Activated T-cell treated with anti-CD3 and anti-CD28 coated beads, Interleukin-2, amount 50 U/mL, for 4 hours (primary cell): ENCODE results near the gene FRMD5. TPM values are rescaled to one million over a fixed set of nuclear protein-coding genes. Genes with fewer than 3 reads are reported as not detected.

Experiments
- ATAC-seq, 2 donors: fragments of 200-7000 bp; cut with Tn5 transposase; one replicate each; pipeline ENCODE4 v1.10.0; 2021
- DNase-seq: peaks from one replicate; pipeline ENCODE4 v3.0.0-alpha.2; 2020
- H3K27me3 Mint-ChIP-seq: one replicate; pipeline ENCODE4 v1.8.0; 2021; ENCODE audit warnings: low read depth, mixed read lengths
- H3K36me3 Mint-ChIP-seq: one replicate; pipeline ENCODE4 v1.8.0; 2022; ENCODE audit warnings: mixed read lengths; ENCODE audit not compliant: insufficient read depth
- H3K4me1 Mint-ChIP-seq: one replicate; pipeline ENCODE4 v1.8.0; 2021; ENCODE audit warnings: low read depth, mixed read lengths
- H3K4me3 Mint-ChIP-seq: one replicate; pipeline ENCODE4 v1.8.0; 2021; ENCODE audit warnings: mild to moderate bottlenecking, moderate library complexity, mixed read lengths
- H3K9me3 Mint-ChIP-seq: one replicate; pipeline ENCODE4 v1.8.0; 2021; ENCODE audit warnings: mixed read lengths
- total RNA-seq, 3 donors: library from RNA; stranded (reverse); gene quantifications; one replicate each; pipeline ENCODE4 v1.2.1, GENCODE V29; 2021

The FRMD5 gene
- total RNA-seq, 3 donors from 2014 or later, result 0.13 TPM; not detected in 1

DNA sequence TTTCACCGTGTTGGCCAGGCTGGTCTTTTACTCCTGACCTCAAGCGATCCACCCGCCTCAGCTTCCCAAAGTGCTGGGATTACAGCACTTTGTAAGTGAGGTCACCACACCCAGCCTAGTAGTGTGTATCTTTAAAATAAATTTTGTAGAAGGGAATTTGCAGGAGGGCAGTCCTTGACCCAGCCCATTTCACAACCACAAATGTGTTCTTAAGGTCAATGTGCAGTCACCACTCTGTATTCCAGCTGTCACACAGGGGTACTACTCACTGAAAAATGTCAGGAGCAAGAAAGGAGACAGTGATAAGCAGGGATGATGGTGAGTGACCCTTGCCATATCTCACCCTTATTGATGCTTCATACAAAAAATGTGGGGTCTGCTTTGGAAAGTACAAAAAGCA is 98.5 kb downstream of the FRMD5 start:
- ATAC-seq, result no peak
- no peak overlapping the region for H3K4me3 Mint-ChIP-seq
- no peaks in the 10 kb centered on the region for H3K4me1 Mint-ChIP-seq
- H3K36me3 Mint-ChIP-seq, result no peaks in the 10 kb centered on the region
- no peaks in the 10 kb centered on the region for H3K9me3 Mint-ChIP-seq
- DNase-seq, result no peak
- H3K27me3 Mint-ChIP-seq, result peaks cover 16% of the 10 kb centered on the region

DNA sequence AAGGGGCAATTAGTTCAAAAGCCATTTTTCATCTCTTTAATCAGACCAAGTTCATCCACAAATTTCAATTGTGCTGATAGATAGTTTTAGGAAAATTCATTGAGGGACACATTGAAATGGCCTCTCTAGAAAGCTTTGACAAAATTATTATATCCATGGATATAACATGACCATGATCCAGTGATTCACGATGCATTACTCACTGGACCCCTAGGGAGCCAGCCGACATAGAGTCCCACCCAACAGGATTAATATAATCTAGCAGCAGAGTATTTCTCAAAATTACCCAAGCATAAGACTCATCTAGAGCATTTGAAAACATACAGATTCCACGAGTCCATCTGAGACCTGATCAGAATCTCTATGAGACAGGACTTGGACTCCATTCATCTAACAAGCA is 100.3 kb downstream of the FRMD5 start:
- Mint-ChIP-seq H3K36me3 (no peaks in the 10 kb centered on the region), H3K4me1 (no peaks in the 10 kb centered on the region), H3K4me3 (no peak overlapping the region), H3K9me3 (no peaks in the 10 kb centered on the region), H3K27me3 (peaks cover 16% of the 10 kb centered on the region)
- ATAC-seq, result no peak
- DNase-seq, result no peak

DNA sequence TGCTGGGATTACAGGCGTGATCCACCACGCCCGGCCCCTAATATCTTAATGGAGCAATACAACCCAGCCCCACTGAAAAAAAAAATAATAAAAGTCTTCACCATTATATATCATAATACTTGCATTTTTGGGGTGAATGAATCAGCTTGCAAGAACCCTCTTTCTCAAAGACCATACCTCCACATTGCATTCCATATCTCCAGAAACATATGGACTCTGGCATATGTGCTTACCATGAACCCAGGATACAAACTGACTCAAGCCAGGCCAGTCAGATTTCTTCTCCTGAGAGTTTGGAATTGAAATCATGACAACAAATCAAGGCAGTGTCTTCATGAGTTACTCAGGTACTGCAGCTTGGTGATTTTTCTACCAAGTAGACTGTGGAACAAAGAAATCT is 101.2 kb downstream of the FRMD5 start:
- Mint-ChIP-seq H3K4me3 (no peak overlapping the region), H3K4me1 (no peaks in the 10 kb centered on the region), H3K9me3 (no peaks in the 10 kb centered on the region), H3K27me3 (peaks cover 16% of the 10 kb centered on the region), H3K36me3 (no peaks in the 10 kb centered on the region)
- ATAC-seq (no peak), DNase-seq (no peak)

DNA sequence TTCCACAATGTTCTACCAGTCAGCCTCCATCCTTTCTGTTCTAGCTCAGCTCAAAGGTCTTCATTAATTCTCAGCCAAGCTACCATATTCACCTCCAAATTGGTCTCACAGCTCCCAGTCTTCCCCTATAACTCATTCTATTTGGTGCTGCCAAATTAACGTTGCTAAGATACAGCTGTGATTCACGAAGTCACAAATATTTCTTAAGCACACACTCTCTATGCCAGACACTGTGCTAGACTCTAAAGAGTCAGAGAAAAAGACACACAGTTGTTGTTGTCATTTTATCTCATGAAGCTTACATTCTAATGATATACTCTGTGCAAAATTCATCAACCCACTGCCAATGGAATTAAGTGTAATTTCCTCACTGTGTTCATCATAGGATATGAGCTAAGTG is 102.8 kb downstream of the FRMD5 start:
- no peaks in the 10 kb centered on the region for H3K9me3 Mint-ChIP-seq
- peaks cover 16% of the 10 kb centered on the region for H3K27me3 Mint-ChIP-seq
- H3K36me3 Mint-ChIP-seq, result no peaks in the 10 kb centered on the region
- H3K4me3 Mint-ChIP-seq, result no peak overlapping the region
- DNase-seq (no peak), ATAC-seq (no peak)
- H3K4me1 Mint-ChIP-seq, result no peaks in the 10 kb centered on the region

DNA sequence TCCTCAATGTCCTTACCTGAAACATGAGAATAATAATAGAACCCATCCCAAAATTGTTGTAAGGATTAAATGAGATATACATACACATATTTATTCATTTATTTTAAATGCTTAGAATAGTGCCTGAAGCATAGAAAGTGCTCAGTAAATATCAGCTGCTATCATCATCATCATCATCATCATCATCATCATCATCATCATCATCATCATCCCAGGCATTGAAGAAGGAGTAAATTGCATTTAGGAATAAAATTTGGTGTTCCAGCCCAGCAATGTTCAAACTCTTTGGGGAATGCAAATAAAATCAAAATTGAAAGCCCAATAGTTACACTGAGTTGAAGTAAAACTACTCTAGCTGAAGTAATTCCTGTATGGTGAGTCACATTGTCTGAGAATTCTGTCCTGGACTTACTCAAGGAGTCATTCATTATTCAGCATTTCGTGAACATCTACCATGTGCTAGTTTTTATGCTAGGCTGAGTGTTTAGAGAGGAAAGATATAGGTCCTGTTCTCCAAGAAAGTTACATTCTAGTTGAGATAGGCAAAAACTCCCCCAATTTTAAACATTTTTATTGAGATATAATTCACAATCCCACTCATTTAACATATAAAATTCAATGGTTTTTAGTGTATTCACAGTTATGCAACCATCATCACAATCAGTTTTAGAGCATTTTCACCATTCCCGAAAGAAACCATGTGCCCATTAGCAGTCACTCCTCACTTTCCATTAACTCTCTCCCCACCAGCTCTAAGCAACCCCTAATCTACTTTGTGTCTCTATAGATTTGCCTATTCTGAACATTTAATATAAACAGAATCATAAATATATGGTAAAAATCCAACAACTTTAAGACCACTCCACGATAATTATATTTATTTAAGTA is 107.2 kb downstream of the FRMD5 start:
- DNase-seq, result no peak
- Mint-ChIP-seq H3K36me3 (no peaks in the 10 kb centered on the region), H3K4me3 (no peak overlapping the region), H3K9me3 (no peaks in the 10 kb centered on the region), H3K4me1 (no peaks in the 10 kb centered on the region), H3K27me3 (peaks cover 4% of the 10 kb centered on the region)
- ATAC-seq, result no peak

DNA sequence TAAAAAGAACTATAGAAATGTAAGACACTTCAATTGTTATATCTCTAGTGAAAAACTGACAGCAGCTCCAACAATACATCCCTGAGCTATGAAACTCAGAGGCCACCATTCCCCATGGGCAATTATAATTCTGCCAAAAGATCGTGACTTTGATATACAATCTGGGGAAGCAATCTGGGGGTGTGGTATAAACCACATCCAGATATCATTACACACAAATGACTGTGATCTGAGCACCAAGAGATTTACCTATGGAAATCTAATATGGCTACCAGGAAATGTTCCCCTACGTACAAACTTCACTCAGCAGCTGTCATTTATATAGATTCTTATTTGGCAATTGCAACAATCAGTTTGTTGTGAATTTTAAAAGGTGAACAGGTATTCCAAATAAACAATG is 110.3 kb downstream of the FRMD5 start:
- ATAC-seq (no peak), DNase-seq (no peak)
- Mint-ChIP-seq H3K9me3 (no peaks in the 10 kb centered on the region), H3K36me3 (no peaks in the 10 kb centered on the region), H3K4me1 (no peaks in the 10 kb centered on the region), H3K4me3 (no peak overlapping the region), H3K27me3 (peaks cover 13% of the 10 kb centered on the region)

DNA sequence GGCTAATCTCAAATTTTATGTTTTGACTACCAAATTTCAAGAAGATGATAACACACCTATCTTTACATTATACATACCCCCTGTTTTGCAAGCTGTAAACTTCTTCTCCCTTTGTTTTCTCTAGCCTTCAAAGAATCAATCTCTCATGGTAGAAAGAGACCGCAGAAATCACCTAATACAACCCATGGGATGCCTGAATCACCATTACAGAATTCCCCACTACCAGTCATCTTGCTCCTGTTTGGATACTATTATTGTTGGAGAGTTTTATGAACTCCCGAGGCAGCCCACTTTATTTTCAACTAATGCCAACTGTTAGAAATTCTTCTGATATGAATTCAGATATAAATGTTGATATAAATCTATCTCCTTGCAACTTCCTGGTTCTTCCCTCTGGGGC is 110.9 kb downstream of the FRMD5 start:
- peaks cover 19% of the 10 kb centered on the region for H3K27me3 Mint-ChIP-seq
- no peaks in the 10 kb centered on the region for H3K36me3 Mint-ChIP-seq
- DNase-seq (no peak), ATAC-seq (no peak)
- H3K4me3 Mint-ChIP-seq, result no peak overlapping the region
- H3K9me3 Mint-ChIP-seq, result no peaks in the 10 kb centered on the region
- no peaks in the 10 kb centered on the region for H3K4me1 Mint-ChIP-seq

DNA sequence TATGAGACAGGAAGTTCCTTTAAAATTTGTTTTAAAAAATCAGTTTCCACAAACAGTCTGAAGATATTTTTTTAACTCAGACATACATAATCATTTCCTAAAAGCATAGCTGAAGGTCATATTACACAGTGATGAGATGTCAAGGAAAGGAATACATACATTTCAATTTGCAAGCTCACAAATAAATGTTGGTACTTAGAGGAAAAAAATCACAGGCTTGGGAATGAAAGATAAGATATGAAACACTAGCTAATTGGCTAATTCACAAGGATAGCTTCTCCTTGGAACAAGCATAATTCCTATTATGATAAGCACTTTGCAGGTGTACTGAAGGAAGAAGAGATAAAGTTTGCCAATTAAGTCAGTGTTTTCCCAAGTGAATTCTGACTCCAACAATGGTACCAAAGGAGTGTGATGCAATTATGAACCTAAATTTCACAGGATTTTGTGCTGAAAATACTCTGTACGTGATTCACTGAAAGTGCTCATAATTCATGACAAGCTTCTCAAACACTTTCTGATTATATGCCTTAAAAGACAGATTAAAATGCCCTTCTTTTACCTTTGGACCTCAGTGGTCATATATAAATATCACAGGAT is 112.4 kb downstream of the FRMD5 start:
- no peak for DNase-seq
- Mint-ChIP-seq H3K4me1 (no peaks in the 10 kb centered on the region), H3K36me3 (no peaks in the 10 kb centered on the region), H3K27me3 (peaks cover 27% of the 10 kb centered on the region), H3K4me3 (no peak overlapping the region), H3K9me3 (no peaks in the 10 kb centered on the region)
- no peak for ATAC-seq

DNA sequence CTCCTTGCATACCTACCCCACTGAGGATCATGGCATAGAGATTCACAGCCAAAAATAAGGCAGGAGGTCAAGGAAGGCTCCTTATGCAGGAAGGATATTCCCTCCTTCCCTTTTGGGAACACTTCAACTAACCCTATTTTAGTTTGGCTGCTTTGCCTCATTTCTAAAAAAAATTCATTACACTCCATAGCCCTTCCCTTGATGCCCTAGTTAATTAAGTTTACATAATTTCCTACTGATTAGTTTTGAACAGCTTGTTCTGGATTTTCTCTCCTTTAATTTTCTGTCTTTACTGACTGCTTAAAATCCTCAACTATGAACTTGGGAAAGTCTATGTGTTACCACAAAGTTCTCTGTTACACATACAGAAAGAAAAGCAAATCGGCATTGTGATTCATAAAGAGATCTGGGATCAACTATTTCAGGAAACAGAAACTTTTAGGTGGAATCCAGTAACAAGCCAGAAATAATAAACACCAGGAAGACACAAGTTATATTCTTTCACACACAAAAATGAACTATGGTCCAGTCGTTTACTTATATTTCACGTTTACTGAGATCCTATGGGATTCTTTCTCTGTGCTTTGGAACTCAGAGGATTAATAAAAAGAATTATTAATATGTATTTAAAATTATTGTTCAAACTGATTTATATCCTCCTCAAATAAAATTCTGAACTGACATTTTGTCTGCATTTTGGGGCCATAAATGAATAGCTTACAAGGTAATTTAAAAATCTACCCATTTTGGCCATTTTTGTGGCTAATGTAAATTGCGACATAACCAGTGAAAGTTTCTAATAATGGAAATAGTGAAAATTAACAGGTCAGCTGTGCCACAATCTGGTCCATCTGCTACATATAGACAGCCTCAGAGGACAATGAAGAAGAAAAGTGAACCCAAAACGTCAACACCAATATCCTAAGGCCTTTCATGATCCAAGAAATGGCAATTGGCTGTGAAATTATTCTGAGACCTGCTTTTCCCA is 113.8 kb downstream of the FRMD5 start:
- DNase-seq (no peak), ATAC-seq (no peak)
- peaks cover 29% of the 10 kb centered on the region for H3K27me3 Mint-ChIP-seq
- H3K4me1 Mint-ChIP-seq, result no peaks in the 10 kb centered on the region
- H3K36me3 Mint-ChIP-seq, result no peaks in the 10 kb centered on the region
- no peaks in the 10 kb centered on the region for H3K9me3 Mint-ChIP-seq
- no peak overlapping the region for H3K4me3 Mint-ChIP-seq

DNA sequence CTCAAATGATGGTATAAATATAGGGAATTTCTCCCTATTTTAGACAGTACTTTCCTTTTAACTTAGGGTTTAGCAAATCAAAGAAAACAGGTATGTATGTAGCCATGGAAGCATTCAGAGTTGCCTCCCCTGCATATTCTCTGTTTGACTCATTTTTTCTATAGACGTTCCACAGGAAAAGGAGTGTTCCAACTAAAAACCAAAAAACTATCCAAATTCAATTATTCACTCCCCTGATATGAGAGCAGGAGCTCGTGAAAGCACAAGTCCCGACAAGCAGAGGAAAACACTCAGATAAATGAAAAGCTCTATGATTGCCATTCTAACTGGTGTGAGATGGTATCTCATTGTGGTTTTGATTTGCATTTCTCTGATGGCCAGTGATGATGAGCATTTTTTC is 119.5 kb downstream of the FRMD5 start:
- H3K9me3 Mint-ChIP-seq, result no peaks in the 10 kb centered on the region
- H3K4me3 Mint-ChIP-seq, result no peak overlapping the region
- DNase-seq (no peak), ATAC-seq (no peak)
- no peaks in the 10 kb centered on the region for H3K36me3 Mint-ChIP-seq
- H3K27me3 Mint-ChIP-seq, result peaks cover 30% of the 10 kb centered on the region
- no peaks in the 10 kb centered on the region for H3K4me1 Mint-ChIP-seq

DNA sequence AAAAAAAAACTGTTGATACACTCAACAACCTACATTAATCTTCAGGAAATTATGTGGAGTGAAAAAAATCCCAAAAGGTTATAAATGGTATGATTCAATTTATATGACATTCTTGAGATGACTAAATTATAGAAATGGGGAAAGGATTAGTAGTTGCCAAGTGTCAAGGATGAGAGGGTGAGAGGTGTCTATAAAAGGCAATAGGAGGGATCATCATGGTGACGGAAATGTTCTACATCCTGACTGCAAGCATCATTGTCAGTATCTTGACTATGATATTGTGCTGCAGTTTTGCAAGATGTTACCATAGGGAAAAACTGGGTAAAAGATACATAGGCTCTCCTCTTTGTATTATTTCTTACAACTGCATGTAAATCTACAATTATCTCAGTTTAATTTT is 125.6 kb downstream of the FRMD5 start:
- DNase-seq, result no peak
- Mint-ChIP-seq H3K4me1 (peaks cover 6% of the 10 kb centered on the region), H3K36me3 (no peaks in the 10 kb centered on the region), H3K27me3 (peaks cover 14% of the 10 kb centered on the region), H3K4me3 (no peak overlapping the region), H3K9me3 (no peaks in the 10 kb centered on the region)
- no peak for ATAC-seq

DNA sequence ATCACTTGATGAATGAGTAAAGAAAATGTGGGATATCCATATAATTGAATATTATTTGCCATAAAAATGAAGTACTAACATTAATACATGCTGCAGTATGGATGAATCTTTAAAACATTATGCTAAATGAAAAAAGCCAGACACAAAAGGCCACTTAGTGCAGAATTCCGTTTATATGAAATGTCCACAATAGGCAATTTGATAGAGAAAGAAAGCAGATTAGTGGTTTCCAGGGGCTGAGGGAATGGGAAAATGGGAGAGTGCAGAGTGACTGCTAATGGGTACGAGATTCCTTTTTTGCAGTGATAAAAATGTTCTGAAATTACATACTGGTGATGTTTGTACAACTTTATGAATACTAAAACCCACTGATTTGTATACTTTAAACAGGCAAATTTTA is 126.7 kb downstream of the FRMD5 start:
- H3K36me3 Mint-ChIP-seq, result no peaks in the 10 kb centered on the region
- no peak overlapping the region for H3K4me3 Mint-ChIP-seq
- ATAC-seq, result no peak
- peaks cover 6% of the 10 kb centered on the region for H3K4me1 Mint-ChIP-seq
- H3K27me3 Mint-ChIP-seq, result peaks cover 14% of the 10 kb centered on the region
- no peaks in the 10 kb centered on the region for H3K9me3 Mint-ChIP-seq
- no peak for DNase-seq

DNA sequence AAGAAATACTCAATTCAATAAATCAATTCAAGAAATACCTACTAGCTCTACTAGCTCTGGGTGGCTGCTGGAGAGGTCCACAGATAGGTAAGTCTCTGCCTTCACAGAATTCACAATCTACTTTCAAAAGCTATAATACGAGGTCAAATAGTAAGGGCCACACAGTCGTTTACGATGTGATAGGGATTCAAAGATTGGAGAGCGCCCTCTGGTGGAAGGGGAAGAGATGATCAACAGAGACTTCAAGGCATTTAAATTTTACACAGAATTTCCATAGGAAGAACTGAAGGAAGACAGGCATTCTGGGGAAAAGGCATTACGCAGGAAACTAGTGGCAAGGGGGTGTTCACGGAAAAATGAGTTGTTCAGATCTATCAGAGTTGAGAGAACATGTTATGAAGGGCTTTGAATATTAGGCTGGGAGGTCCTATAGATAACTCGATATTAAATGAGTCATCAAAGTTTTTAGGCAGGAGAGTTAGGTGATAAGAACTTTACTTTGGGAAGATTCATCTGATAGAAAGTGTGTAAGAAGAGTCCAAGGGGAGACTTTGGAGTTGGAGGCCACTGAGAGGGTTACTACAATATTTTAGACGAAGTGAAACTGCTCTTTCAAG is 128.8 kb downstream of the FRMD5 start:
- Mint-ChIP-seq H3K4me3 (no peak overlapping the region), H3K36me3 (no peaks in the 10 kb centered on the region), H3K4me1 (peaks cover 6% of the 10 kb centered on the region), H3K27me3 (peaks cover 14% of the 10 kb centered on the region), H3K9me3 (no peaks in the 10 kb centered on the region)
- DNase-seq (peak; percentile 42), ATAC-seq (no peak)

DNA sequence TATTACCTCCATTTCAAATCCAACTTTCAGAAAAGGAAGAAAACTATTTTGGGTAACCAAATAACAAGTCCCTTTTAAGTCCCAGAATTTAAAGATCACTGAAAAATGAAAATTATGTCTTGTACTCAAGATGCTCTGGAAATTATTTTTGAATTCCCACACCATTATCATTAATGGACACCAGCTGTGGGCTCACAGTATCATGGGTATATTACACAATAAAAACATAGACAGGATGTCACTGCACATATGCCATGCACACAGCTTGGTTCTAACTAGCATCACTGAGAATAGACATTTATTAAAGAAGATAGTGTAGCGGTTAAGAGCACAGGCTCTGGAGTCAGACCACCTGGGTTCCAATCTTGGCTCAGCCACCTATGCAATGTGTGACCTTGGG is 130.4 kb downstream of the FRMD5 start:
- no peak for ATAC-seq

More for the DNA sequence above, 130.4 kb downstream of the FRMD5 start:
- H3K4me1 Mint-ChIP-seq, result peaks cover 6% of the 10 kb centered on the region
- no peaks in the 10 kb centered on the region for H3K36me3 Mint-ChIP-seq
- peaks cover 14% of the 10 kb centered on the region for H3K27me3 Mint-ChIP-seq
- H3K4me3 Mint-ChIP-seq, result no peak overlapping the region
- H3K9me3 Mint-ChIP-seq, result no peaks in the 10 kb centered on the region
- DNase-seq, result no peak
